Kidney (tissue), 14 donors: Measurements from ENCODE around the gene BDNF. TPM values are rescaled to one million over a fixed set of nuclear protein-coding genes. Genes with fewer than 3 reads are reported as not detected.

Experiments used
- DNase-seq, 5 donors: peaks; one replicate each; pipeline ENCODE4 v3.0.0-alpha.2; 2013 to 2020
- FAIRE-seq: peaks from 2 replicates; lab custom pipeline; 2012; peaks lifted over from hg19 to GRCh38; lab: Jason Lieb, UNC
- H3K27ac ChIP-seq, 2 donors: one replicate each; pipeline ENCODE4 v1.7.0; 2013; ENCODE audit warnings: low read depth in 2 of 2, low read length in 2 of 2, inconsistent platforms in 1 of 2
- H3K27me3 ChIP-seq: one replicate; pipeline ENCODE4 v1.7.1; 2013; ENCODE audit warnings: low read length, inconsistent platforms; ENCODE audit not compliant: control insufficient read depth, insufficient read depth
- H3K36me3 ChIP-seq, 3 donors: one replicate each; pipeline versions ENCODE4 v1.7.0 to v1.7.1; 2013; ENCODE audit warnings: low read length in 3 of 3, control low read depth in 1 of 3, inconsistent platforms in 1 of 3; ENCODE audit not compliant: insufficient read depth in 3 of 3, control insufficient read depth in 2 of 3
- H3K4me1 ChIP-seq, 3 donors: one replicate each; pipeline versions ENCODE4 v1.7.0 to v1.7.1; 2013; ENCODE audit warnings: low read length in 3 of 3, inconsistent platforms in 1 of 3, low read depth in 1 of 3; ENCODE audit not compliant: control insufficient read depth in 2 of 3, insufficient read depth in 2 of 3
- H3K4me3 ChIP-seq, 3 donors: one replicate each; pipeline versions ENCODE4 v1.7.0 to v1.8.1; 2013; ENCODE audit warnings: low read length in 3 of 3, control low read depth in 1 of 3, inconsistent platforms in 1 of 3
- H3K9ac ChIP-seq, 3 donors: one replicate each; pipeline versions ENCODE4 v1.7.0 to v1.7.1; 2013; ENCODE audit warnings: low read length in 3 of 3, control low read depth in 1 of 3, inconsistent platforms in 1 of 3
- H3K9me3 ChIP-seq, 3 donors: one replicate each; pipeline versions ENCODE4 v1.7.0 to v1.7.1; 2013; ENCODE audit warnings: low read length in 3 of 3, control low read depth in 1 of 3, inconsistent platforms in 1 of 3; ENCODE audit not compliant: control insufficient read depth in 2 of 3, insufficient read depth in 1 of 3
- CTCF ChIP-seq: IDR thresholded peaks from 3 replicates; pipeline ENCODE4 v1.5.1; 2012; ENCODE audit warnings: mild to moderate bottlenecking, moderate library complexity, borderline replicate concordance; ENCODE audit not compliant: insufficient read depth; ENCODE audit errors: extremely low read depth
- intact Hi-C: fragments of 100-400 bp; cut with DNase I; formaldehyde crosslinking; loops from one replicate; pipeline ENCODE4 v1.11.1; 2022
- polyA plus RNA-seq: library from polyadenylated mRNA; stranded (reverse); fragments of 350-450 nt; fragmentation: Illumina TruSeq; extraction: RNeasy Lipid Tissue Mini Kit (QIAGEN cat#74804); gene quantifications from one replicate; pipeline ENCODE4 v1.2.3, GENCODE V29; 2014; ENCODE audit warnings: low read depth, low replicate concordance; ENCODE audit not compliant: insufficient read depth
- total RNA-seq: library from RNA; stranded (reverse); fragmentation: NEBNext Ultra II Directional; extraction: Animal tissue kit (Norgen Biotek cat#: 25700); gene quantifications from one replicate; pipeline ENCODE4 v1.2.1, GENCODE V29; 2021
- donor health status: control.
- donor health status: control.
- donor health status: control.
- donor health status: control.
- donor health status: control.
- donor health status: DM: yes; HTN: yes; CAD: no.
- donor health status: Normal renal cell carcinoma (clear cell type).

BDNF gene
- total and polyA plus RNA-seq, 2 donors from 2014 or later, result 0.19 to 0.31 TPM

- no peak for DNase-seq
- Histone ChIP-seq H3K27ac (no peak overlapping the region), H3K36me3 (no peaks in the 10 kb centered on the region), H3K27me3 (peaks cover 13% of the 10 kb centered on the region), H3K9ac (no peak overlapping the region), H3K4me1 (peaks cover 0 to 5% (median 0%) of the 10 kb centered on the region in 3 donors), H3K9me3 (no peaks in the 10 kb centered on the region), H3K4me3 (no peak overlapping the region)
- intact Hi-C loops, result no loop called here
- no peak for TF ChIP-seq CTCF
- no peak for FAIRE-seq
These were observed 26.7 kb upstream of the BDNF start for GRCh38 chr11:27726981-27727380.

GRCh38 chr11:27723687-27724086, 23.4 kb upstream of the BDNF start:
- Histone ChIP-seq H3K36me3 (no peaks in the 10 kb centered on the region), H3K4me1 (peaks cover 0 to 5% (median 0%) of the 10 kb centered on the region in 3 donors), H3K4me3 (no peak overlapping the region), H3K27ac (no peak overlapping the region), H3K27me3 (peaks cover 31% of the 10 kb centered on the region), H3K9me3 (no peaks in the 10 kb centered on the region), H3K9ac (no peak overlapping the region)
- DNase-seq, result no peak
- intact Hi-C loops, result no loop called here
- TF ChIP-seq CTCF, result no peak
- FAIRE-seq, result no peak

GRCh38 chr11:27722953-27723344, 22.7 kb upstream of the BDNF start:
- Histone ChIP-seq H3K27me3 (peaks cover 34% of the 10 kb centered on the region), H3K4me3 (no peak overlapping the region)
- FAIRE-seq, result no peak

More at GRCh38 chr11:27722953-27723344, 22.7 kb upstream of the BDNF start:
- no peak for TF ChIP-seq CTCF
- Histone ChIP-seq H3K9me3 (no peaks in the 10 kb centered on the region), H3K4me1 (peaks cover 0 to 5% (median 0%) of the 10 kb centered on the region in 3 donors), H3K36me3 (no peaks in the 10 kb centered on the region), H3K27ac (no peak overlapping the region), H3K9ac (no peak overlapping the region)
- intact Hi-C loops, result no loop called here
- peak in 3 of 5 donors; percentile 13 to 28 (median 16) for DNase-seq
